Measurements from ENCODE around the gene PPM1D.
"Not testable (repeated sequence)": the region's sequence is repeated elsewhere in the genome, so short reads cannot be mapped to it uniquely, and the experiment has no call there.

Gene PPM1D

GRCh38 chr17:60601447-60602384, 1.7 kb downstream of the PPM1D start:
- intact Hi-C loops (cut with DNase I; ENCODE audit: low total_unique reads): loop anchor here (5.0 kb wide), 1 partner anchor 76 kb away; the partner anchor contains the start of gene BCAS3
- Histone ChIP-seq H3K27ac (peak overlapping the region; percentile 93 to 98), H3K4me3 (peak overlapping the region; percentile 72 to 94), H3K36me3 (no peaks in the 10 kb centered on the region), H3K4me1 (peaks cover 0 to 44% (median 17%) of the 10 kb centered on the region in 4 donors), H3K27me3 (no peaks in the 10 kb centered on the region), H3K9me3 (no peaks in the 10 kb centered on the region)
- TF ChIP-seq, protein P1, sequence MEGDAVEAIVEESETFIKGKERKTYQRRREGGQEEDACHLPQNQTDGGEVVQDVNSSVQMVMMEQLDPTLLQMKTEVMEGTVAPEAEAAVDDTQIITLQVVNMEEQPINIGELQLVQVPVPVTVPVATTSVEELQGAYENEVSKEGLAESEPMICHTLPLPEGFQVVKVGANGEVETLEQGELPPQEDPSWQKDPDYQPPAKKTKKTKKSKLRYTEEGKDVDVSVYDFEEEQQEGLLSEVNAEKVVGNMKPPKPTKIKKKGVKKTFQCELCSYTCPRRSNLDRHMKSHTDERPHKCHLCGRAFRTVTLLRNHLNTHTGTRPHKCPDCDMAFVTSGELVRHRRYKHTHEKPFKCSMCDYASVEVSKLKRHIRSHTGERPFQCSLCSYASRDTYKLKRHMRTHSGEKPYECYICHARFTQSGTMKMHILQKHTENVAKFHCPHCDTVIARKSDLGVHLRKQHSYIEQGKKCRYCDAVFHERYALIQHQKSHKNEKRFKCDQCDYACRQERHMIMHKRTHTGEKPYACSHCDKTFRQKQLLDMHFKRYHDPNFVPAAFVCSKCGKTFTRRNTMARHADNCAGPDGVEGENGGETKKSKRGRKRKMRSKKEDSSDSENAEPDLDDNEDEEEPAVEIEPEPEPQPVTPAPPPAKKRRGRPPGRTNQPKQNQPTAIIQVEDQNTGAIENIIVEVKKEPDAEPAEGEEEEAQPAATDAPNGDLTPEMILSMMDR (IDR thresholded peaks at IDR 0.05): no peak
- DNase-seq: peak in 1 of 2 donors; percentile 43

- TF ChIP-seq, protein P1 (IDR thresholded peaks at IDR 0.05): no peak
- no peaks in the 10 kb centered on the region for H3K9me3 ChIP-seq
- intact Hi-C loops (cut with DNase I; ENCODE audit: low total_unique reads): loop anchor here (5.0 kb wide), 1 partner anchor 75 kb away; the partner anchor contains the start of gene BCAS3
- no peaks in the 10 kb centered on the region for H3K27me3 ChIP-seq
- peaks cover 0 to 45% (median 17%) of the 10 kb centered on the region in 4 donors for H3K4me1 ChIP-seq
- peak overlapping the region; percentile 72 to 94 for H3K4me3 ChIP-seq
- H3K36me3 ChIP-seq: no peaks in the 10 kb centered on the region
- no peak for DNase-seq
- H3K27ac ChIP-seq: peak overlapping the region; percentile 93 to 98
Observed at GRCh38 chr17:60602385-60602742, 2.4 kb downstream of the PPM1D start.

DNA sequence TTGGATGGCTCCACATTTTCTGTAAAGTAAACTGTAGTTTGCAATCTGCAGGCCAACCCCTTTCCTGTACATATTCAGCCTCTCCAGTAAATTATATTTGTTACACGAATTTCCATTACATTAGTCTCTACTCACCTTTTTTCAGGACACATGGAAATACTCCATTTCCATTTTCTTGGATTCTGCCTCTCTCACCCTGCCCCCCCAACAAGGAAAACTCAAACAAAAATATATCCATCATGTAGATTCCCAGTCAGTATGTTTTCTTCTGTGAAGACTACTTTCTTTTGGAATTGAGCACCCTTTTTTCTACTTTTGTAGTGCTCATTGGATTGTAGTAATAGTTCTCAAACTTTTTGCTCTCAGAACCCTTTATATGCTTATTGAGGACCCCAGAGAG, 2.9 kb downstream of the PPM1D start:
- no peaks in the 10 kb centered on the region for H3K36me3 ChIP-seq
- no peaks in the 10 kb centered on the region for H3K9me3 ChIP-seq
- H3K4me3 ChIP-seq: peak overlapping the region; percentile 72 to 94
- intact Hi-C loops (cut with DNase I; ENCODE audit: low total_unique reads): loop anchor here (5.0 kb wide), 1 partner anchor 74 kb away; the partner anchor contains the start of gene BCAS3
- H3K4me1 ChIP-seq: peaks cover 0 to 48% (median 17%) of the 10 kb centered on the region in 4 donors
- peak overlapping the region; percentile 93 to 98 for H3K27ac ChIP-seq
- H3K27me3 ChIP-seq: no peaks in the 10 kb centered on the region
- TF ChIP-seq, protein P1 (IDR thresholded peaks at IDR 0.05): no peak
- DNase-seq: no peak

GRCh38 chr17:60603477-60603876, 3.5 kb downstream of the PPM1D start:
- DNase-seq, H3K9me3 ChIP-seq, H3K4me3 ChIP-seq, H3K27me3 ChIP-seq, H3K36me3 ChIP-seq, H3K27ac ChIP-seq: not testable (repeated sequence)
- peaks cover 0 to 48% (median 17%) of the 10 kb centered on the region in 4 donors for H3K4me1 ChIP-seq
- intact Hi-C loops (cut with DNase I; ENCODE audit: low total_unique reads): loop anchor here (5.0 kb wide), 1 partner anchor 74 kb away; the partner anchor contains the start of gene BCAS3

GRCh38 chr17:60604686-60605334, 4.8 kb downstream of the PPM1D start:
- no peaks in the 10 kb centered on the region for H3K9me3 ChIP-seq
- intact Hi-C loops (cut with DNase I; ENCODE audit: low total_unique reads): loop anchor here (5.0 kb wide), 1 partner anchor 72 kb away; the partner anchor contains the start of gene BCAS3
- H3K27me3 ChIP-seq: no peaks in the 10 kb centered on the region
- H3K36me3 ChIP-seq: no peaks in the 10 kb centered on the region
- peak; percentile 44 to 74 for DNase-seq
- H3K27ac ChIP-seq: peak overlapping the region; percentile 46 to 61
- TF ChIP-seq, protein P1 (IDR thresholded peaks at IDR 0.05): no peak
- peaks cover 0 to 44% (median 17%) of the 10 kb centered on the region in 4 donors for H3K4me1 ChIP-seq
- no peak overlapping the region for H3K4me3 ChIP-seq
